GM10847 (cell line): ENCODE data around the gene FBLN1.

Experiments used
- POLR2A ChIP-seq: IDR thresholded peaks from 2 replicates; pipeline ENCODE4 v1.6.1; 2011; ENCODE audit not compliant: insufficient read length; ENCODE audit errors: extremely low read depth

Gene FBLN1

DNA sequence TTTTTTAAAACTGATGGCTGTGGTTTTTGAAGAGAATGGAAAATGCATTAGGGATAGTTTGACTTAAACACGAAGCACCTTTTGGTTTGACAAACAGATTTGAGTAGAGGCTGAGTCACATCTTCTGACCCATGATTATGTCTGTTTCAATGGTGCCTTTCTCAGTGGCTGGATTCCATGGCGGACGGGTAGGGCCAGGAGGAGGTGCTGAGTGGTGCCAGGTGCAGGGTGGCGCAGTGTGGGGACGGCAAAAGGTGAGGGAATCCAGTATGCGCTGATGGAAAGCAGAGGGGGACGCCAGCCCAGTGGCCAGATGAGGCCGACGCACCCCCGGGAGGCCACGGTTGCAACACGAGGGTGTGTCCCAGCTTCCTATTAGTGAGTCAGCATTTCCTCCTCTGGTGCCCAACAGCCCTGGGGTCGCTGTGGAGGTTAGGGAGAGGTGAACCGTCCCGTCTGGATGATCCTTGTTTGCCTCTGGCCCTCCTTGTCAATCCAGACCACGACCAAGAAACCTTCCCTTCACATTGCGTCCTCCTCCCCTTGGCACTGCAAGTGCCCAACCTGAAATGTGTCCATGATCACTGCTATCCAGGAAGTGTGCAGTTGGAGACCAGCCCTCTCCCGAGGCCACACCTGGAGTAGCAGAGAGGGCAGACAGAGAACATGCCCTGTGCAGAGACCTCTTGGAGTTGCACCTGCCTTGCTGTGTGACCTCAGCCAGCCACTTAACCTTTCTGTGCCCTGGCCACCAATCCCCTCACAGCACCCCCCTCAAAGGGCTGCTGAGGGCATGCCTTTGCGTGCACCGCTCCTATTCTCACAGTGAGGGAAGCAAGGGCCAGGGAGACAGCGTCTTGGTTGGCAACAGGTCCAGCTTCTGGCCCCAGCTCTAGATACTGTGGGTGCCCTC, 136.4 kb downstream of the FBLN1 start:
- no peak for TF ChIP-seq POLR2A

DNA sequence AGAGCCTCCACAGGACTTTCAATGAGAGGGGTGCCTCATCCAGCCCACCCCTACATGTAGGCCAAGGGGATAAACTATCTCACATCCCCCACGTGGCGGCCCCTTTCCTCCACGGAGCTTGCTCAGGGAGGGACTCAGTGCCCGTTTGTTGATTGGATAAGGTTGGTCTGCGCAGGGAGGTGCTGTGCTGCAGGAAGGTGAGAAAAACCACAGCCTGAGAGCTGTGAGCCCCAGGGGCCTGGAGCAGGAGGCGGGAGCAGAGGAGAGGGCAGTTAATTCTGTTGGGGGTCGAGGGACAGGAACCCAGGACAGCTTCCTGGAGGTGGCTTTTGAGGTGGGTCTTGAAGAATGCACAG, 137.0 kb downstream of the FBLN1 start:
- TF ChIP-seq POLR2A: no peak

DNA sequence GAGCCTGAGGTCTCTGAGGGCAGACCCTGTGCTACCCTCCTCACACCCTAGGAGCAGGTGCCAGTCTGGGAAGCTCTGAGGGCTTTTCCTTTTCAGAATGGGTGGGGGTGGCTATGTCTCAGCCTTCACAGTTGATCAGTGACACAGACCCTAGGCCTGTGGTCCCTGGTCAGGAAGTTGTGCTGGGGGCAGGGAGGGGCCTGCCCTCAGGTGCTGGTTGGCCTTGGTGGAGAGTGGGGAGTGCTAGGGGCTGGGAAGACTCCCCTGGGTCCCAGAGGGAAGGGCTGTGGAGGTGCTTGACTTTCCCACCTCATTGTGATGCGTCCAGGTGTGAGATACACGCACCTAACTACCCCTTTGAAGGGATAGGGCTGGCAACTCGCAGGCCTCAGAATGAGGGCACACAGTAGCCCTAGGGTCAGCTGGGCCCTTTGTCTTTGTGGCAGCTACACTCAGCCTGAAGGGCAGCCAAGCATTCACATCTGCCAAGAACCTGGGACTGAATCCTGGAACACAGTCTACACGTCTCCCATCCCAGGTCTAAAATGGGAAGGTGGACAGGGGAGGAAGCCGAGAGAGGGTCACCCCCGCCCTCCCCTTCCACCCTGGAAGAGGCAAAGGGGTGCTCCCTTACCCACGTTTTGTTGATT, 137.7 kb downstream of the FBLN1 start:
- no peak for TF ChIP-seq POLR2A

DNA sequence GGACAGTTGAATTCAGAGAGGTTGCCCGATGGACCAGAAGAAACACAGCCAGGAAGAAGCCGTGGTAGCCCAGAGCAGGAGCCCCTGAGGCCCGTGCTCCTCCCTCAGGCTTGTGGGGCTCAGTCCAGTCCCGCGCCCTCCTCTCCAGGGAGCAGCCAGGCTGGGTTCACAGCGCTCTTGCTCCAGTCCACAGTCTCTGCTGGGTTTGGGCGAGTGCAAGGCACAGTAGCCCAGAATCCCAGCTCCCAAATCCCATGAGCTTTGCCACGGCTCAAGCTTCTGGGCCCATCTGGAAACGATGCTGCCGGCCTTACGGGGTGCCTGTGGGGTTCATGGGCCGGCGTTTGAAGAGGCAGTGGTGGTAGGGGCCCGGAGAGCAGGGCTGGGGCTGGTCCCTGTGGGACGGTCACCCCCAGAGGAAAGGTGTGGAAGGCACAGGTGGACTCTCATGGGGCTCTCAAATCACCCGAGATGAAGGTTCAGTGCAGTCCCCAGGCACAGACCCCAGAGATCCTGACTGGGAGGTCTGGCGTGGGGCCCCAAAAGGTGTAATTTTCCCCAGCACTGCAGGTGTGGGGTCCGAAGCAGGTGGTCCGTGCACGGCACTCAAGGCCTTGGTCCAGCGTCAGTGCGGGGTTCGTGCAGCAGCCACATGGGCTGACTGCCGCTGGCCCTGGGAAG, 138.4 kb downstream of the FBLN1 start:
- no peak for TF ChIP-seq POLR2A

DNA sequence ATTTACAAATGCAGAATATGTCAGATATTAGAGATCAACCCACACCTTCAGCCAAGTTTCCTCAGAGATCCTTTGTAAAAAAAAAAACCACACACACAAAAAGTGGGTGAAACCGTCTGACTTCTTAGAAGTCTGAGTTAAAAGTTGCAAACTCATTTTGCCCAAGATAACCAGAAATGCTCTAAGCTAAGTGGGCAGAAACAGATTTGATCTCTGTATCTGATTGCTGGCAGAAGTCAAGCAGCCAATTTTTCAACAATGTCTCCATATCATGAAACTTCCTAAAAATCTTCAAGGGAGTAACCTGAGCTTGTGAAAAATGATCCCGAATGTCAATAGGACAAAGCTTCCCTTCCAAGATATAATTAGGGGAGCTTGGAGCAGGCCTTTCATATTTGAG, 140.3 kb downstream of the FBLN1 start:
- TF ChIP-seq POLR2A: no peak

DNA sequence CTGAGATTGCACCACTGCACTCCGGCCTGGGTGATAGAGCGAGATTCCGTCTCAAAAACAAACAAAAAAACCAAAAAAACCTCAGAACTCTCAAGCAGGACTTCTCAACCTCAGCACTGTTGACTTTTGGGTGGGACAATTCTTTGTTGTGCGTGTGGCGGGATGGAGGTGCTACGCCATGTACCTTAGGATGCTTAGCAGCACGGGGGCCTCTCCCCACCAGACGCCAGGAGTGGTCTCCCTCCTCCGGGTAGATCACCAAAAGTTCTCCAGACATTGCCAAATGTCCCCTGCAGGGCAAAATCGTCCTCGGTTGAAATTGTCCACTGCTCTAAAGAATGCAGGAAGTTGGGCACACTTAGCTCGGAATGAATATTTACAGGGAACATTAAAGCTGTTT, 142.0 kb downstream of the FBLN1 start:
- no peak for TF ChIP-seq POLR2A

DNA sequence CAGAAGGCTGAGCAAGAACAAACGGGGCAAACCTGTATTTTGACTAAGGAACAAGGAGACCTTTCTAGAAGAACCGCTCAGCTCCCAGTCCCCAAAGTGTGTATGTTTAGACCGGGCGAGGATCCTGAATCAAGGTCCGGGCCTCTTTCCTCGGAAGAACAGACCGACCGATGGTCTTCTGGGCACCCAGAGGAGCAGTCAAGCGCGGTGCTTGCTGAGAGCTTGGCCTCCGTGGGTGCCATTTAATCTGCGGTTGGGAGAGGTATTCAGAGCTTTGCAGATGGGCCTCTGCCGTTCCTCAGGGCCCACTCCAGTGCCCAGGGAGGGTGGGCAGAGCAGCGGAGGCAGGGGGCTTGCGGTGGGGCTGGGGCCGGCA, 142.5 kb downstream of the FBLN1 start:
- TF ChIP-seq POLR2A: no peak

DNA sequence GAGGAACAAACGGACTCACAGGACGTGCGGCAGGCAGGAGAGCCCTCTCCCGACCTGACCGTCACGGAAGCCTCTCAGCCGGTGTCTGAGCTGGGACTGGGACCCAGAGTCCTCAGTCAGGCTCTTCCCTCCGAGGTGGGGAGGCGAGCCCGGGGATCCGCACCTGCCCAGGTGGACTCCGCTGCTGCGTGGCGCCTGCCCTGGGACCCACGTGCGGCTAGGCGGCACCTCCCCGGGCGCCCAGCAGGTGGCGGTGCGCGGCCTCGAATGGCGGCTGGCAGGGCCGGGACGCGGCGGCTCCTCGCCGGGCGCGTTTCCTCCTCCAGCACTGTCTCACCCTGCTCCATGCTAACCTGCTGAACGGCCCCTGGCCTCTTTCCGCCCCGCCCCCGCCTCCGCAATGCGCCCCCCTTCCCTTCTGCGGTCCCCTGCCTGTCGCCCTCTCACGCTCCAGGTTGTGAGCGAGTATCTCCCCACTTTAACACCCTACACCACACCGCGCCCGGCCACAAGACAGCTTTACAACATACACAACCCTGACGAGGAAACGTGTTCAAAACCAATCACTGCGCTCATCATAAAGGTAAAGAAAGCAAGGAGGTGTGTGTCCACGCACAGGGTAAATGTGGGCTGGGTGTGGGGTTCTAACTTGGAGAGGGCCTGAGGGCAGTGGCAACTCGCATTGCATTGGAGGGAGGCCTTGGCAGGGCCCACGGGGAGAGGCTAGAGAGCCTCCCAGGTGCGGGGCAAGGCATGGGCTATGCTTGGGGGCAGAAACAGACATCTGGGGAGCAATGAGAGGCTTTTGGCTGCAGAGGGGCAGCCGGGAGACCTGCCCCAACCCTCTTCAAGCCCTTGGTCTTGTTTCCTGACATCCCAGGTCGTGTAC, 143.1 kb downstream of the FBLN1 start:
- no peak for TF ChIP-seq POLR2A

DNA sequence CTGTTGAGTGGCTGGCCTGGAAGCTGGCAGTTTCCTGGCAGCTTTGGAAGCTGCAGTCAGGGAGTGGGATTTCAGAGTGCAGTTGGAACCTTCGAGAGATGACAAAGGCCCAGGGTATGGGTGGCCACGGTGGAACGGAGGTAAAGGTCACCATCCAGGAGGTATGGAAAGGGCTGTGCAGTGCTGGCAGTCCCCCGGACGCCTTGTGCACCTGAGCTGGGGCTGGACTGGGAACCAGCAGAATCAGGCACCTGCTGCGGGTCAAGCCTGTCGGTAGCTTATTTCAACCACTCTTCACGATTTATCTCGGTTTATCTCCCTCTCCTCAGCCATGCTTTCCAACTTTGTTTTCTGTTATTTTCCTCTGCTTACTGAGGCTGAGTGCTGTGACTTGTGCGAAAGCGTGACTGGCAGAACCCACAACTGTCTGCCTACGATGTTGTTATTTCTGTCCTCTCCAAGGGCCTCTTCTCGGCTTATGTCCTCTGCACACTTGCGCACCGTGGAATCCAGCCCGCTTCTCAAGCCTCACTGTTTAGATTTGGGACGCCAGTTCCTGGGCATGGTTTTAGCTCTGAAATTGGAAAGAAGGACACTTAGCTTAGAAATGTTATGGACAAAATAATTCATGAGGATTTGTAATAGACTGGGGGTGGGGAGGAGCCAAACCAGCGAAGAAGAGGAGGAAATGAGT, 145.0 kb downstream of the FBLN1 start:
- TF ChIP-seq POLR2A: no peak

DNA sequence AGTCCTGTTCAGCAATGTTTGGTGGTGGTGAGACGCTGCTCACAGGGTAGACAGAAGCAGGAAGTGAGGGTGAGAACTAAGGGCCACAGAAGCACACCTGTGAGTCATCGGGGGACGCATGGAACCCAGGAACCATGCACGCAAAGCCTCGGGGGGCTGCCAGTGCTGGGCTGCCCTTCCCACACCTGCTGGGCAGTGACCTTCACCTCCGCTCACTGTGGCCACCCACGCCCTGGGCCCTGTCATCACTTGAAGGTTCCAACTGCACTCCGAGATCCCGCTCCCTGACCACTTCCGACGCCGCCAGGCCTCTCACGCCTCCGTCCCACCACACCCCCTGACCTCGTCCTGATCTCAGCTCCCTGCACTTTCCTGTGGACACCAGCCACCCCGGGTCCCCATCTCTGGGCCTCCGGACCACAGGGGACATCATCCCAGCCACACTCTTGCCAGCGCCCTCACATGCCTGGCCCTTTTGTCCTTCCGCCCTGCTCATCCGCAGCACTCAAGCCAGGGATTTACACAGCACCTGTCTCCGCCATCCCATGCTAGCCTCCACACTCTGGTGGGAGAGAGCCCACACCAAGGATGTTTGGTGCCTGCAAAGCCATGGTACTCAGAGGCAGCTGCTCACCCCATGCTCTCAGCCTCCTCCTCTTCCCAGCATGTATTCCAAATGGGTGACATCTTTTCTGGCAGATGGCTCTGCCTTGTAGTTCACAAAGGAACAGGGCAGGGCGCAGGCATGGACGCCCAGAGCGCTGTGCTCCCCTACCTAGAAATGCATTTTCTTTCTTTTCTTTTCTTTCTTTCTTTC, 145.8 kb downstream of the FBLN1 start:
- TF ChIP-seq POLR2A: no peak

DNA sequence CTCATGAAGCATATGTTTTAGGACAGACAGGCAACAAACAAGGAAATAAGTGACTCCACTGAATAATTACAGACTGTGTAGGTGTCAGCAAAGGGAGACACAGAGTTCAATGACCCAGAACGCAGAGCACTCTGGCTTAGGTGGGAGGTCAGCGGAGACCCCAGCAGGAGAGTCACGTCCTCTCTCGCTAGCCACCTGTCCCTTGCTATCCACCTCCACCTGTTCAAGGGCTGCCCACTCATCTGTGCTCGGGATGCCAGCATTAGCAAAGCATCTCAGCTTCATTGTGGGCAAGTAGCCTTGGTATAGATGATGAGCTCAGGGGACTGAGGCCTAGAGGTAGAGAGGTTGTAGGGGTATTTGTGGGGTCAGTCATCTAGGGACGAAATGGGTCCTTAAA, 147.1 kb downstream of the FBLN1 start:
- TF ChIP-seq POLR2A: no peak

DNA sequence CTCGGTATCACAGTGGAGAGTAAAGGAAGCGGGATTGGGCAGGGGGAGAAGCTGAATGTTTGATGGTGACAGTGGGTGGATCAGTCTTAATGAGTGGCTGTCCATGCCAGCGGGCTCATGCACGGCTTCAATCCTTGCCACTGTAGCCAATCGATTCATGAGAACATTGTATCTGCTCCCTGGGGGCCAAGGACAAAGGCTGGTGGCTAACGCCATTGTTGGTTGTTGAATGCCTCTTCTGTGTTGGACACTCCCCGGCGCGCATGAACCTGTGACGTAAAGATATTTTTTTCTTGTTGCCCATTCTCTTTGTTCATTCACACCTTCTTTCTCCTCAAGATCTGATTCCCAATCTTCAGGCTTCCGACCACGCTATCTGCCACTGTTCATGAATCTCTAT, 148.0 kb downstream of the FBLN1 start:
- no peak for TF ChIP-seq POLR2A
